Spleen (tissue), 11 donors: ENCODE results near the gene CNTNAP5. TPM values are rescaled to one million over a fixed set of nuclear protein-coding genes. Genes with fewer than 3 reads are reported as not detected.

ENCODE experiments used
- DNase-seq: peaks from one replicate; pipeline ENCODE4 v3.0.0-alpha.2; 2020
- H3K27ac ChIP-seq, 8 donors: fragments of 200-600 bp; sonication (generic) in 7 of 8; 1 replicate in 4 of 8; 2 replicates in 4 of 8; pipeline versions ENCODE4 v1.5.0 to v1.8.0; 2016 to 2021; ENCODE audit warnings: inconsistent platforms in 4 of 8, mild to moderate bottlenecking in 4 of 8, moderate library complexity in 1 of 8
- H3K27me3 ChIP-seq, 7 donors: fragments of 200-600 bp; sonication (generic) in 6 of 7; replicated peaks in 1 of 7; 1 replicate in 4 of 7; 2 replicates in 3 of 7; pipeline versions ENCODE4 v1.5.0 to v1.8.0; 2016 to 2021; ENCODE audit warnings: inconsistent platforms in 3 of 7, mild to moderate bottlenecking in 1 of 7
- H3K36me3 ChIP-seq, 6 donors: fragments of 200-600 bp; sonication (generic) in 5 of 6; 1 replicate in 4 of 6; 2 replicates in 2 of 6; pipeline versions ENCODE4 v1.5.0 to v1.8.0; 2016 to 2021; ENCODE audit warnings: inconsistent platforms in 2 of 6
- H3K4me1 ChIP-seq, 6 donors: fragments of 200-600 bp; sonication (generic) in 5 of 6; 1 replicate in 3 of 6; 2 replicates in 3 of 6; pipeline versions ENCODE4 v1.5.0 to v1.8.0; 2016 to 2021; ENCODE audit warnings: inconsistent platforms in 3 of 6
- H3K4me3 ChIP-seq, 8 donors: fragments of 200-600 bp; sonication (generic) in 7 of 8; 1 replicate in 4 of 8; 2 replicates in 4 of 8; pipeline versions ENCODE4 v1.5.0 to v1.8.0; 2016 to 2021; ENCODE audit warnings: inconsistent platforms in 4 of 8, mild to moderate bottlenecking in 4 of 8, moderate library complexity in 2 of 8
- H3K9me3 ChIP-seq, 8 donors: fragments of 200-600 bp; sonication (generic) in 7 of 8; 1 replicate in 4 of 8; 2 replicates in 4 of 8; pipeline versions ENCODE4 v1.5.0 to v1.8.0; 2016 to 2021; ENCODE audit warnings: inconsistent platforms in 4 of 8
- POLR2A ChIP-seq, 3 donors: fragments of 450-650 bp; IDR thresholded peaks; one replicate each; pipeline ENCODE4 v1.5.1; 2017; ENCODE audit warnings: antibody characterized with exemption in 3 of 3, mild to moderate bottlenecking in 1 of 3
- POLR2AphosphoS5 ChIP-seq, 3 donors: sonication (generic); formaldehyde crosslinking; IDR thresholded peaks; one replicate each; pipeline ENCODE4 v1.5.1; 2017; ENCODE audit warnings: antibody characterized with exemption in 3 of 3
- WGBS, 5 donors: extraction: QIAGEN DNeasy Blood & Tissue Kit in 3 of 5; methylation state at CpG; one replicate each; pipeline versions ENCODE4 v1.1.5 to v1.1.7; 2013 to 2018; 5-methylcytosine and 5-hydroxymethylcytosine counted together
- intact Hi-C: fragments of 100-400 bp; cut with DNase I; formaldehyde crosslinking; loops from one replicate; pipeline ENCODE4 v1.15.0; 2023; ENCODE audit warnings: low total_unique reads
- polyA plus RNA-seq, 3 donors: library from polyadenylated mRNA; stranded (reverse); fragments of 200-250 nt; gene quantifications; one replicate each; pipeline ENCODE4 v1.2.1, GENCODE V29; 2013
- total RNA-seq, 7 donors: library from RNA; depleted of rRNA in 3 of 7; stranded (reverse); fragments of >200 nt in 3 of 7; fragmentation: NEBNext Ultra II Directional in 4 of 7; extraction: Animal tissue kit (Norgen Biotek cat#: 25700) in 4 of 7; gene quantifications; one replicate each; pipeline versions ENCODE4 v1.1.0 to v1.2.1, GENCODE V29; 2016 to 2021
- TF ChIP-seq, protein P1 (sequence below), 11 experiments: fragments of 200-600 bp in 7 of 11; fragments of 450-650 bp in 4 of 11; sonication (generic) in 4 of 11; IDR thresholded peaks in 8 of 11; conservative IDR thresholded peaks in 3 of 11; 1 replicate in 7 of 11; 2 replicates in 4 of 11; pipeline versions ENCODE4 v1.4.0 to v1.8.0; 2016 to 2021; ENCODE audit warnings: antibody characterized with exemption in 11 of 11, inconsistent platforms in 4 of 11, mild to moderate bottlenecking in 1 of 11
- donor health status: healthy with polysubstance abuse.
- donor health status: DM: no; HTN: no; CAD: no; lungs with moderate emphysema.
- donor health status: DM: no; HTN: no; CAD: no.
- donor health status: Bipolar disorder and iron deficiency.
- donor health status: healthy.
- donor health status: DM: no; HTN: no; CAD: no.
- donor health status: DM: yes; HTN: yes; CAD: no.

Gene CNTNAP5
- total and polyA plus RNA-seq, 10 donors: 0.18 TPM; not detected in 9

DNA sequence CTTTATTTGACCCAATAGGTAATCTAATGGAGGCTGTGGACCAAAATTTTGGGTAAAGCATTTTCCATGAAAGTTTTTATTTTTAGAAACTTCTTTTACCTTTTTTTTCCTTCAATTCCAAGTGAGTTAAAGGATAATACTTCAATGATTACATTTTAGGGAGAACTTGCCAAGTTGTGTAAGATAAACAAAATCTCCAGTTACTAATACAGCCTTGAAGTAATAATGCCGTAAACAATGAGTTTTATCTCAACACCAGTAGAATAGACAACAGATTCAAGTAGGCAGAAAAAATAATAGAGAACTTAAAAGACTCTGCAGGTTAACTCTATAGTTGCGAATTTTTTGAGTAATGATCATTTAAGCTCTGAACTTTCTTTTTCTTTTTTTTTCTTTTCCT, 807.4 kb downstream of the CNTNAP5 start:
- H3K9me3 ChIP-seq: peaks cover 0 to 28% (median 4%) of the 10 kb centered on the region in 8 donors
- DNase-seq: no peak
- intact Hi-C loops: no loop called here
- no peak overlapping the region for H3K4me3 ChIP-seq
- TF ChIP-seq POLR2A (IDR thresholded peaks at IDR 0.05) (no peak), POLR2AphosphoS5 (IDR thresholded peaks at IDR 0.05) (no peak)
- TF ChIP-seq, protein P1, sequence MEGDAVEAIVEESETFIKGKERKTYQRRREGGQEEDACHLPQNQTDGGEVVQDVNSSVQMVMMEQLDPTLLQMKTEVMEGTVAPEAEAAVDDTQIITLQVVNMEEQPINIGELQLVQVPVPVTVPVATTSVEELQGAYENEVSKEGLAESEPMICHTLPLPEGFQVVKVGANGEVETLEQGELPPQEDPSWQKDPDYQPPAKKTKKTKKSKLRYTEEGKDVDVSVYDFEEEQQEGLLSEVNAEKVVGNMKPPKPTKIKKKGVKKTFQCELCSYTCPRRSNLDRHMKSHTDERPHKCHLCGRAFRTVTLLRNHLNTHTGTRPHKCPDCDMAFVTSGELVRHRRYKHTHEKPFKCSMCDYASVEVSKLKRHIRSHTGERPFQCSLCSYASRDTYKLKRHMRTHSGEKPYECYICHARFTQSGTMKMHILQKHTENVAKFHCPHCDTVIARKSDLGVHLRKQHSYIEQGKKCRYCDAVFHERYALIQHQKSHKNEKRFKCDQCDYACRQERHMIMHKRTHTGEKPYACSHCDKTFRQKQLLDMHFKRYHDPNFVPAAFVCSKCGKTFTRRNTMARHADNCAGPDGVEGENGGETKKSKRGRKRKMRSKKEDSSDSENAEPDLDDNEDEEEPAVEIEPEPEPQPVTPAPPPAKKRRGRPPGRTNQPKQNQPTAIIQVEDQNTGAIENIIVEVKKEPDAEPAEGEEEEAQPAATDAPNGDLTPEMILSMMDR (IDR thresholded peaks at IDR 0.05 in 8 of 11, conservative IDR thresholded peaks at IDR 0.05 in 3 of 11): no peak
- no peaks in the 10 kb centered on the region for H3K27me3 ChIP-seq
- no peak overlapping the region for H3K27ac ChIP-seq
- 57 to 91% (median 77%) methylated on average over 2 of the region's 2 CpGs for WGBS, 5 donors
- no peaks in the 10 kb centered on the region for H3K4me1 ChIP-seq
- H3K36me3 ChIP-seq: no peaks in the 10 kb centered on the region

DNA sequence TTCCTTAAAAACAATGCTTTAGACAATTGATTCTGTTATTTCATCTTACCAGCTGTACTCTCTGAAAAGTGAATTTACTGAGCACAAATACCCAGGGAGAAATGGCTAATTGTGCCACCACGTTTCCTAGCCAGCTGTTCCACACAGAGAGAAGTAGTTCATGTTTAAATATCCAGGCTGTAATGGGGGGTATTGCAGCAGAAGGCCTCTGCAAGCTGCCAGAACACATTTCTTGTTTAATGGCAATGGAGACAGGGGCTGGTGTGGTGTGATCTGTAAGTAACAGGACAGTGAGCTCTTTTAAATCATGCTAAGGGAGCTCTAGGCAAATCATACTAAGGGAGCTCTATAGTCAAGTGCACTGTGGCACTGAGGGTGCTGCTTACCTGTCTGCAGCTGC, 809.2 kb downstream of the CNTNAP5 start:
- intact Hi-C loops: no loop called here
- 35 to 75% (median 49%) methylated on average over 1 of the region's 1 CpG for WGBS, 5 donors
- TF ChIP-seq POLR2A (IDR thresholded peaks at IDR 0.05): no peak
- Histone ChIP-seq H3K27me3 (no peaks in the 10 kb centered on the region), H3K9me3 (peaks cover 0 to 20% (median 4%) of the 10 kb centered on the region in 8 donors), H3K4me3 (no peak overlapping the region), H3K4me1 (no peaks in the 10 kb centered on the region), H3K36me3 (no peaks in the 10 kb centered on the region), H3K27ac (no peak overlapping the region)
- no peak for DNase-seq

DNA sequence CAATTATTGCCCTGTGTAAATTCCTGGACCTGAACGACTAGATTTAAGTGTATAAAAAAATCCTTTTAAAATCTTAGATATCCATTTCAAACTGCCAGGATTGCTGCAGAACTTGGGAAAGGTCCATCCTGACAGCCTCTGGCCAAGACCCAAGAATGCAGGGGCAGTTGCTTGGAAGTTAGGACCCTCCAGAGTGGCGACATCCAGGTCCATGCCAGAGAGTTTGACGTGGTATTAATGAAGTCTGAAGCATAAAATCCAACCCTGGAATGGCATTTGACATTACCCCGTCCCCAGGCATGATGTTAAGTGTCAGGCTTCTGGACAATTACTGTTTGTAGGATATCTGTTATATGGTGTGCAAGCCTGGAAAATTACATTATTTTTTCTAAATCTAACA, 810.2 kb downstream of the CNTNAP5 start:
- Histone ChIP-seq H3K36me3 (no peaks in the 10 kb centered on the region), H3K4me3 (no peak overlapping the region), H3K27me3 (no peaks in the 10 kb centered on the region), H3K4me1 (no peaks in the 10 kb centered on the region), H3K27ac (no peak overlapping the region), H3K9me3 (peaks cover 0 to 19% (median 5%) of the 10 kb centered on the region in 8 donors)
- DNase-seq: no peak
- TF ChIP-seq POLR2AphosphoS5 (IDR thresholded peaks at IDR 0.05) (no peak), POLR2A (IDR thresholded peaks at IDR 0.05) (no peak)
- TF ChIP-seq, protein P1 (IDR thresholded peaks at IDR 0.05 in 8 of 11, conservative IDR thresholded peaks at IDR 0.05 in 3 of 11): no peak
- intact Hi-C loops: no loop called here
- 62 to 71% (median 66%) methylated on average over 4 of the region's 4 CpGs for whole genome bisulfite sequencing, 5 donors

DNA sequence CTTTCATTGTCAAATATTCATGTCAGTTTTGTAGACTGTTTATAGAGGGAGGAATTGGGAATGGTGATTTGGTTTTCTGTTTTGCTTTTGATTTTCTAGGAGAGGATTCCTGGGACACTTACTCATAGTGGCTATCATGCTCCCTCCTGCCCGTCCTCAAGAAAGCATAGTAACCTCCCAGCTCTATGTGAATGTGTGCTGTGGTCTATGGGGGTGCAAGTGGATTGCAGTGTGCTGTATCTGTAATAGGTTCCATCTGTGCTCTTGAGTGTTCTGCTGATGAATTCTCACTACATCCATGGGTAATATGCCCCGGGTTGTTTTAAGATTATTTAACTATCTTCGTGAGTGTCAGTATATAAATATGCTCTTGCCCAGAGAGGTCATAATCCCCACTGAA, 811.3 kb downstream of the CNTNAP5 start:
- 59 to 71% (median 61%) methylated on average over 3 of the region's 3 CpGs for WGBS, 5 donors
- TF ChIP-seq POLR2AphosphoS5 (IDR thresholded peaks at IDR 0.05) (no peak), POLR2A (IDR thresholded peaks at IDR 0.05) (no peak)
- TF ChIP-seq, protein P1 (IDR thresholded peaks at IDR 0.05 in 8 of 11, conservative IDR thresholded peaks at IDR 0.05 in 3 of 11): no peak
- no peak for DNase-seq
- no peak overlapping the region for H3K4me3 ChIP-seq
- H3K4me1 ChIP-seq: no peaks in the 10 kb centered on the region
- no peak overlapping the region for H3K27ac ChIP-seq
- no peaks in the 10 kb centered on the region for H3K27me3 ChIP-seq
- H3K9me3 ChIP-seq: peaks cover 0 to 15% (median 4%) of the 10 kb centered on the region in 8 donors
- intact Hi-C loops: no loop called here
- no peaks in the 10 kb centered on the region for H3K36me3 ChIP-seq

DNA sequence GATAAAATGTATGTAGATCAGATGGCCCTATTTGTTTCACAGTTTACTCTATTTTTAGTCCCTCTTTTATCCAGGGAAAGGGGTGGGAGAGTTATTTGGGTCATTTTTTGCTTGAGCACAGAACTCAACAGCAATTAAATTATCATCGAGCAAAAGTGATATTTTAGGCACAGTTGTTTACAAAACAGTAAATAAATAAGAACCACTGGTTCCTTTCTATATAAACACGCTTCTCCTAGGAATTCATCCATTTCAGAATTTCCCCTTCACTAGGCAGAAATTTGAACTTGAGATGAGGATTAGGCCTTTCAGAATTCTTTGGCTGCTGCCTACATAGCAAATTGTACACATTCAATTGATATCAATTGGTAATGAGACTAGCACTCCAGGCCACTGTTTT, 812.4 kb downstream of the CNTNAP5 start:
- Histone ChIP-seq H3K9me3 (peaks cover 0 to 8% (median 0%) of the 10 kb centered on the region in 8 donors), H3K4me3 (no peak overlapping the region), H3K27ac (no peak overlapping the region), H3K36me3 (no peaks in the 10 kb centered on the region), H3K27me3 (no peaks in the 10 kb centered on the region), H3K4me1 (no peaks in the 10 kb centered on the region)
- DNase-seq: no peak
- WGBS, 5 donors: 63 to 86% (median 73%) methylated on average over 2 of the region's 2 CpGs
- intact Hi-C loops: no loop called here
- TF ChIP-seq POLR2AphosphoS5 (IDR thresholded peaks at IDR 0.05): no peak
- no peak for TF ChIP-seq POLR2A (IDR thresholded peaks at IDR 0.05)
- TF ChIP-seq, protein P1 (IDR thresholded peaks at IDR 0.05 in 8 of 11, conservative IDR thresholded peaks at IDR 0.05 in 3 of 11): no peak
